B cell (primary cell): Measurements from ENCODE around the gene SPATA2L. TPM values are rescaled to one million over a fixed set of nuclear protein-coding genes. Genes with fewer than 3 reads are reported as not detected.
A peak's percentile ranks its signal among the peaks of the same experiment; 100 is the strongest.

Experiments
- ATAC-seq: fragments of 200-7000 bp; cut with Tn5 transposase; one replicate; pipeline ENCODE4 v1.10.0; 2021; ENCODE audit warnings: low read depth, mild to moderate bottlenecking, moderate number of reproducible peaks, moderate library complexity
- CTCF ChIA-PET: fragments of 350-600 bp; sonication (Branson Sonifier 250); formaldehyde crosslinking; loops from one replicate; lab custom pipeline; 2021; ENCODE audit warnings: antibody characterized with exemption, inconsistent platforms; lab: Charles Lee
- POLR2A ChIA-PET: fragments of 350-600 bp; sonication (Branson Sonifier 250); formaldehyde crosslinking; loops from one replicate; lab custom pipeline; 2021; ENCODE audit warnings: antibody characterized with exemption; lab: Charles Lee
- DNase-seq: peaks from one replicate; pipeline ENCODE4 v3.0.0; 2013
- H2AFZ ChIP-seq: 2 replicates; pipeline ENCODE4 v1.6.1; 2012; ENCODE audit warnings: mild to moderate bottlenecking, low read depth, low read length; ENCODE audit not compliant: insufficient read depth, poor library complexity, severe bottlenecking
- H3K27ac ChIP-seq, 2 donors: 1 replicate in 1 of 2; 2 replicates in 1 of 2; pipeline ENCODE4 v1.5.1; 2012 to 2013; ENCODE audit warnings: low read length in 2 of 2, mild to moderate bottlenecking in 2 of 2, moderate library complexity in 1 of 2
- H3K27me3 ChIP-seq, 4 experiments: fragments of 200-600 bp in 1 of 4; sonication (generic) in 1 of 4; replicated peaks in 1 of 4; 1 replicate in 2 of 4; 2 replicates in 2 of 4; pipeline versions ENCODE4 v1.6.1 to v1.7.0; 2013 to 2016; ENCODE audit warnings: low read length in 3 of 4, mild to moderate bottlenecking in 2 of 4, mixed read lengths in 1 of 4, moderate library complexity in 1 of 4; ENCODE audit not compliant: insufficient read depth in 4 of 4, control insufficient read depth in 3 of 4; ENCODE audit errors: control extremely low read depth in 1 of 4
- H3K36me3 ChIP-seq, 2 experiments: replicated peaks in 1 of 2; 1 replicate in 1 of 2; 2 replicates in 1 of 2; pipeline versions ENCODE4 v1.6.1 to v1.7.1; 2013; ENCODE audit warnings: low read length in 1 of 2; ENCODE audit not compliant: insufficient read depth in 2 of 2, control insufficient read depth in 1 of 2; ENCODE audit errors: control extremely low read depth in 1 of 2, extremely low read depth in 1 of 2
- H3K4me1 ChIP-seq, 2 donors: fragments of 200-600 bp in 1 of 2; sonication (generic) in 1 of 2; 1 replicate in 1 of 2; 2 replicates in 1 of 2; pipeline versions ENCODE4 v1.5.1 to v1.6.1; 2013 to 2017; ENCODE audit warnings: low read length in 2 of 2; ENCODE audit not compliant: control insufficient read depth in 2 of 2, insufficient read depth in 2 of 2
- H3K4me2 ChIP-seq: replicated peaks from 2 replicates; pipeline ENCODE3; 2012; ENCODE audit warnings: mild to moderate bottlenecking, low read depth, low read length; ENCODE audit not compliant: poor library complexity, severe bottlenecking
- H3K4me3 ChIP-seq, 5 experiments: fragments of 200-600 bp in 1 of 5; sonication (generic) in 1 of 5; 1 replicate in 3 of 5; 2 replicates in 2 of 5; pipeline versions ENCODE4 v1.5.1 to v1.7.0; 2011 to 2016; ENCODE audit warnings: low read length in 4 of 5, mild to moderate bottlenecking in 4 of 5, low read depth in 2 of 5, control low read depth in 1 of 5, moderate library complexity in 1 of 5; ENCODE audit not compliant: insufficient read depth in 1 of 5; ENCODE audit errors: control extremely low read depth in 1 of 5, extremely low read depth in 1 of 5
- H3K79me2 ChIP-seq: fragments of 200-600 bp; sonication (generic); one replicate; pipeline ENCODE4 v1.6.0; 2016; ENCODE audit warnings: low read length; ENCODE audit not compliant: control insufficient read depth, insufficient read depth
- H3K9ac ChIP-seq: fragments of 200-600 bp; sonication (generic); 2 replicates; pipeline ENCODE4 v1.6.1; 2017; ENCODE audit warnings: mild to moderate bottlenecking, low read length, moderate library complexity
- H3K9me3 ChIP-seq, 3 donors: one replicate each; pipeline versions ENCODE4 v1.6.1 to v1.7.1; 2013; ENCODE audit warnings: low read length in 2 of 3; ENCODE audit not compliant: control insufficient read depth in 2 of 3, insufficient read depth in 1 of 3; ENCODE audit errors: control extremely low read depth in 1 of 3
- H4K20me1 ChIP-seq: 2 replicates; pipeline ENCODE4 v1.6.0; 2012; ENCODE audit warnings: mild to moderate bottlenecking, low read length; ENCODE audit not compliant: insufficient read depth, control insufficient read depth, poor library complexity, severe bottlenecking
- H3K27ac Mint-ChIP-seq: one replicate; pipeline ENCODE4 v1.8.0; 2021; ENCODE audit warnings: mixed read lengths
- H3K27me3 Mint-ChIP-seq: one replicate; pipeline ENCODE4 v1.8.0; 2021; ENCODE audit warnings: mixed read lengths
- H3K4me1 Mint-ChIP-seq: one replicate; pipeline ENCODE4 v1.8.0; 2021; ENCODE audit warnings: mixed read lengths
- H3K4me3 Mint-ChIP-seq: one replicate; pipeline ENCODE4 v1.8.0; 2021; ENCODE audit warnings: mixed read lengths
- H3K9me3 Mint-ChIP-seq: one replicate; pipeline ENCODE4 v1.8.0; 2022; ENCODE audit warnings: mixed read lengths; ENCODE audit not compliant: insufficient read depth
- CTCF ChIP-seq: fragments of 200-600 bp; IDR thresholded peaks from one replicate; pipeline ENCODE4 v1.8.0; 2022; ENCODE audit warnings: antibody characterized with exemption, mild to moderate bottlenecking
- EZH2 ChIP-seq: IDR thresholded peaks from 2 replicates; pipeline ENCODE4 v1.6.1; 2012; ENCODE audit warnings: borderline replicate concordance, low read depth, mild to moderate bottlenecking, moderate library complexity, low read length; ENCODE audit not compliant: insufficient read depth, poor library complexity, severe bottlenecking
- WGBS: methylation state at CpG from one replicate; pipeline ENCODE4 v1.1.5; 2013; ENCODE audit warnings: missing lambda C conversion rate; ENCODE audit not compliant: insufficient coverage; 5-methylcytosine and 5-hydroxymethylcytosine counted together
- intact Hi-C: fragments of 100-400 bp; cut with micrococcal nuclease; formaldehyde crosslinking; loops from one replicate; pipeline ENCODE4 v1.10.0; 2022
- polyA plus RNA-seq: library from polyadenylated mRNA; depleted of rRNA; stranded (reverse); fragments of >200 nt; gene quantifications from 2 replicates; pipeline ENCODE4 v1.2.3, GENCODE V29; 2012
- total RNA-seq, 2 donors: library from RNA; stranded (reverse); fragments of 120-200 nt in 1 of 2; gene quantifications; 1 replicate in 1 of 2; 2 replicates in 1 of 2; pipeline versions ENCODE4 v1.2.3 to v1.2.4, GENCODE V29; 2013 to 2022

Gene SPATA2L
- total and polyA plus RNA-seq, 2 donors (not counting 1 experiment from before 2014, with no cell fraction given) = 16.4 to 32.1 TPM

DNA sequence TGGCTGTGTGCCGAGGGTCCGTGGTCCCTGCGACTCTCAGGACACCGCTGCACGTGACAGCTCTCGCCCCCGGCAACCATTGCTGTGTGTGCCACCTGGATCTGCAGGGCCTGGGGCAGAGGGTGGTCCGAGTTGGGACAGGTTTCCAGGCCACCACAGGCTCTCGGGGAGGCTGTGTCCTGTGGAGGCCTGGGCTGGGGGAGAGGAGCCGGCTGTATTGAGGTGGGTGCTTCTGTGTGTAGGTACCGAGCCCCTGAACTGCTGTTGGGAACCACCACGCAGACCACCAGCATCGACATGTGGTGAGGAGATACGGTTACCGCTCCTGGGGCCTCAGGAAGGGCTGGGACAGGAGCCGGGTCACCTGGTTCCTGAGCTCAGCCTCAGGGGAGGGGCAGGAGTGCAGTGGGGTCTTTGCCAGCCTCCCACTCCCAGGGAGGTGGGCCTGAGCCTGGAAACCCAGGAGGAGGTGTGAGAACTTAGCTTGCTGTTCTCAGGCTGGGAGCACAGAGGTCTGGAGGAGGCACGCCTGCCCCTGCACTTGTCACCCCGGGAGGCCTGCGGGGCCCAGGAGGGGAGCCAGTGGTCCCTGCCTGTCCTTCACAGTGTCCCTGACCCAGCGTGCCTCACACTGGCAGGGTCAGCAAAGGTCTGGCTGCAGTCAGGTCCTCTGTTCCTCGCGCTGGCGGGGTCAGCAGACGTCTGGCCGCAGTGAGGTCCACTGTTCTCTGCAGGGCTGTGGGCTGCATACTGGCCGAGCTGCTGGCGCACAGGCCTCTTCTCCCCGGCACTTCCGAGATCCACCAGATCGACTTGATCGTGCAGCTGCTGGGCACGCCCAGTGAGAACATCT, 7.3 kb downstream of the SPATA2L start:
- POLR2A ChIA-PET = no interaction called here
- Histone ChIP-seq H4K20me1 (peaks cover 47% of the 10 kb centered on the region), H3K9ac (no peak overlapping the region), H3K4me2 (no peak overlapping the region), H2AFZ (no peak overlapping the region), H3K4me3 (no peak overlapping the region), H3K27ac (no peak overlapping the region), H3K27me3 (no peaks in the 10 kb centered on the region), H3K4me1 (peaks cover 6 to 17% of the 10 kb centered on the region in 2 donors), H3K79me2 (peaks cover 18% of the 10 kb centered on the region), H3K36me3 (peaks cover 2 to 37% of the 10 kb centered on the region in 2 experiments), H3K9me3 (no peaks in the 10 kb centered on the region)
- DNase-seq (no peak), ATAC-seq (no peak)
- H3K27ac Mint-ChIP-seq = no peak overlapping the region
- CTCF ChIA-PET = interaction anchor here (1.1 kb wide), 1 partner anchor 96 kb away, joined by 3 read pairs; no protein-coding TSS in a partner anchor
- H3K4me1 Mint-ChIP-seq = peaks cover 8% of the 10 kb centered on the region
- 91% methylated on average over 29 of the region's 32 CpGs for WGBS
- intact Hi-C loops = no loop called here
- H3K27me3 Mint-ChIP-seq = no peaks in the 10 kb centered on the region
- H3K4me3 Mint-ChIP-seq = no peak overlapping the region
- TF ChIP-seq EZH2 (no peak), CTCF (no peak)
- no peaks in the 10 kb centered on the region for H3K9me3 Mint-ChIP-seq

- CTCF ChIA-PET = interaction anchor here (1.1 kb wide), 1 partner anchor 96 kb away, joined by 3 read pairs; no protein-coding TSS in a partner anchor
- POLR2A ChIA-PET = no interaction called here
- H3K27me3 ChIP-seq = no peaks in the 10 kb centered on the region
- peaks cover 24% of the 10 kb centered on the region for H3K79me2 ChIP-seq
- H4K20me1 ChIP-seq = peaks cover 47% of the 10 kb centered on the region
- peaks cover 6 to 17% of the 10 kb centered on the region in 2 donors for H3K4me1 ChIP-seq
- Mint-ChIP-seq H3K27ac (no peak overlapping the region), H3K4me3 (no peak overlapping the region), H3K9me3 (no peaks in the 10 kb centered on the region), H3K27me3 (no peaks in the 10 kb centered on the region), H3K4me1 (peaks cover 7% of the 10 kb centered on the region)
- 98% methylated on average over 11 of the region's 11 CpGs for WGBS
- peaks cover 2 to 39% of the 10 kb centered on the region in 2 experiments for H3K36me3 ChIP-seq
- no peaks in the 10 kb centered on the region for H3K9me3 ChIP-seq
- no peak overlapping the region for H3K27ac ChIP-seq
- no peak overlapping the region for H3K4me3 ChIP-seq
- no peak for TF ChIP-seq CTCF
- TF ChIP-seq EZH2 = no peak
- DNase-seq (peak; percentile 35), ATAC-seq (no peak)
- no peak overlapping the region for H2AFZ ChIP-seq
- intact Hi-C loops = no loop called here
- no peak overlapping the region for H3K4me2 ChIP-seq
- no peak overlapping the region for H3K9ac ChIP-seq
Measured at GRCh38 chr16:89693289-89693731, 8.2 kb downstream of the SPATA2L start.
